ENCODE data around the gene ANAPC4. TPM values are rescaled to one million over a fixed set of nuclear protein-coding genes. Genes with fewer than 3 reads are reported as not detected.

The ANAPC4 gene
- total and polyA plus RNA-seq, 12 donors = 14.0 to 95.4 (median 33.9) TPM

GRCh38 chr4:25439918-25440477 is 62.9 kb downstream of the ANAPC4 start:
- Histone ChIP-seq H3K27ac (peak overlapping the region in 1 of 5 donors; percentile 40), H3K27me3 (no peaks in the 10 kb centered on the region), H3K9me3 (replicated peaks in 1 of 3) (peaks cover 0 to 6% (median 0%) of the 10 kb centered on the region in 3 donors), H3K4me3 (no peak overlapping the region), H3K36me3 (replicated peaks in 1 of 2) (no peaks in the 10 kb centered on the region), H3K4me1 (replicated peaks in 1 of 2) (peaks cover 5 to 17% of the 10 kb centered on the region in 2 donors)
- intact Hi-C loops (cut with DNase I) = loop anchor here (2.0 to 5.0 kb wide), 2 partner anchors 327 to 329 kb away; no protein-coding TSS in a partner anchor
- DNase-seq = peak; percentile 60 to 85 (median 70)
- TF ChIP-seq, protein P1, sequence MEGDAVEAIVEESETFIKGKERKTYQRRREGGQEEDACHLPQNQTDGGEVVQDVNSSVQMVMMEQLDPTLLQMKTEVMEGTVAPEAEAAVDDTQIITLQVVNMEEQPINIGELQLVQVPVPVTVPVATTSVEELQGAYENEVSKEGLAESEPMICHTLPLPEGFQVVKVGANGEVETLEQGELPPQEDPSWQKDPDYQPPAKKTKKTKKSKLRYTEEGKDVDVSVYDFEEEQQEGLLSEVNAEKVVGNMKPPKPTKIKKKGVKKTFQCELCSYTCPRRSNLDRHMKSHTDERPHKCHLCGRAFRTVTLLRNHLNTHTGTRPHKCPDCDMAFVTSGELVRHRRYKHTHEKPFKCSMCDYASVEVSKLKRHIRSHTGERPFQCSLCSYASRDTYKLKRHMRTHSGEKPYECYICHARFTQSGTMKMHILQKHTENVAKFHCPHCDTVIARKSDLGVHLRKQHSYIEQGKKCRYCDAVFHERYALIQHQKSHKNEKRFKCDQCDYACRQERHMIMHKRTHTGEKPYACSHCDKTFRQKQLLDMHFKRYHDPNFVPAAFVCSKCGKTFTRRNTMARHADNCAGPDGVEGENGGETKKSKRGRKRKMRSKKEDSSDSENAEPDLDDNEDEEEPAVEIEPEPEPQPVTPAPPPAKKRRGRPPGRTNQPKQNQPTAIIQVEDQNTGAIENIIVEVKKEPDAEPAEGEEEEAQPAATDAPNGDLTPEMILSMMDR (IDR thresholded peaks at IDR 0.05) = peak; percentile 72 to 89 (median 77)
- no peak for TF ChIP-seq POLR2A (IDR thresholded peaks at IDR 0.05)
- WGBS, 4 donors = 8 to 22% (median 12%) methylated on average over 2 of the region's 2 CpGs

- Histone ChIP-seq H3K27ac (peak overlapping the region in 4 of 5 donors; percentile 19 to 73 (median 42)), H3K27me3 (no peaks in the 10 kb centered on the region), H3K9me3 (replicated peaks in 1 of 3) (peaks cover 0 to 6% (median 0%) of the 10 kb centered on the region in 3 donors), H3K4me3 (no peak overlapping the region), H3K4me1 (replicated peaks in 1 of 2) (peaks cover 5 to 17% of the 10 kb centered on the region in 2 donors), H3K36me3 (replicated peaks in 1 of 2) (no peaks in the 10 kb centered on the region)
- intact Hi-C loops (cut with DNase I) = loop anchor here (2.0 to 5.0 kb wide), 2 partner anchors 327 to 328 kb away; no protein-coding TSS in a partner anchor
- WGBS, 4 donors = 22 to 36% (median 32%) methylated on average over 8 of the region's 8 CpGs
- TF ChIP-seq, protein P1 (IDR thresholded peaks at IDR 0.05) = no peak
- TF ChIP-seq POLR2A (IDR thresholded peaks at IDR 0.05) = no peak
- peak; percentile 45 to 82 (median 65) for DNase-seq
Measured at GRCh38 chr4:25440478-25441030, 63.5 kb downstream of the ANAPC4 start.

- 40 to 51% (median 45%) methylated on average over 6 of the region's 6 CpGs for WGBS, 4 donors
- TF ChIP-seq POLR2A (IDR thresholded peaks at IDR 0.05) = no peak
- TF ChIP-seq, protein P1 (IDR thresholded peaks at IDR 0.05) = peak; percentile 34 to 72 (median 60)
- H3K36me3 ChIP-seq (replicated peaks in 1 of 2) = no peaks in the 10 kb centered on the region
- H3K27me3 ChIP-seq = no peaks in the 10 kb centered on the region
- intact Hi-C loops (cut with DNase I) = loop anchor here (2.0 to 5.0 kb wide), 2 partner anchors 326 to 327 kb away; no protein-coding TSS in a partner anchor
- peak; percentile 55 to 84 (median 62) for DNase-seq
- H3K9me3 ChIP-seq (replicated peaks in 1 of 3) = peaks cover 0 to 6% (median 0%) of the 10 kb centered on the region in 3 donors
- no peak overlapping the region for H3K4me3 ChIP-seq
- no peak overlapping the region for H3K27ac ChIP-seq
- peaks cover 5 to 17% of the 10 kb centered on the region in 2 donors for H3K4me1 ChIP-seq (replicated peaks in 1 of 2)
Measured at GRCh38 chr4:25441519-25442117, 64.6 kb downstream of the ANAPC4 start.

DNA sequence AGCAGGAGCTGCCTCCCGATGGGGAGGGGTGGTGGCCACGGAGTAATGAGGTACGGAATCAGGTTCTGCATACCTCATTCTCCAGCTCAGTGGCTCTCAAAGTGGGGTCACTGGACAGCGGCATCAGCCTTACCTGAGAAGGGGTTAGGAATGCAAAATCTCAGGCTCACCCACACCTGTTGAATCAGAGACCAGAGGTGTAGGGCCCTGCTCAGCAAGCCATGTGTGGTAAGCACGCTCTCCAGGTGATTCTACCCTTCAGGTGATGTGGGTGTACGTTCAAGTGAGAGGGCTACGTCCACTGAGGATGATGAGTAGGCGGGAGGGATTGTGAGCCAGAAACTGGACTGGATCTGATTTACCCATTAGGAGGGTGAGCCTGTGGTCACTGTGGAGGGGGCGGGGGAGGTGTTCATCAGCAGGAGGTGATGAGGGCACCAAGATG is 65.8 kb downstream of the ANAPC4 start:
- Histone ChIP-seq H3K4me1 (replicated peaks in 1 of 2) (peaks cover 5 to 17% of the 10 kb centered on the region in 2 donors), H3K36me3 (replicated peaks in 1 of 2) (no peaks in the 10 kb centered on the region), H3K4me3 (no peak overlapping the region), H3K27ac (no peak overlapping the region), H3K27me3 (no peaks in the 10 kb centered on the region), H3K9me3 (replicated peaks in 1 of 3) (peaks cover 0 to 6% (median 0%) of the 10 kb centered on the region in 3 donors)
- intact Hi-C loops (cut with DNase I) = loop anchor here in 1 of 2 donors (5.0 kb wide), 1 partner anchor 324 kb away; no protein-coding TSS in a partner anchor
- no peak for TF ChIP-seq POLR2A (IDR thresholded peaks at IDR 0.05)
- TF ChIP-seq, protein P1 (IDR thresholded peaks at IDR 0.05) = no peak
- DNase-seq = no peak
- WGBS, 4 donors = 64 to 78% (median 73%) methylated on average over 8 to 9 of the region's 9 CpGs
